Measurements from ENCODE around the gene HOXD4.

The HOXD4 gene

DNA sequence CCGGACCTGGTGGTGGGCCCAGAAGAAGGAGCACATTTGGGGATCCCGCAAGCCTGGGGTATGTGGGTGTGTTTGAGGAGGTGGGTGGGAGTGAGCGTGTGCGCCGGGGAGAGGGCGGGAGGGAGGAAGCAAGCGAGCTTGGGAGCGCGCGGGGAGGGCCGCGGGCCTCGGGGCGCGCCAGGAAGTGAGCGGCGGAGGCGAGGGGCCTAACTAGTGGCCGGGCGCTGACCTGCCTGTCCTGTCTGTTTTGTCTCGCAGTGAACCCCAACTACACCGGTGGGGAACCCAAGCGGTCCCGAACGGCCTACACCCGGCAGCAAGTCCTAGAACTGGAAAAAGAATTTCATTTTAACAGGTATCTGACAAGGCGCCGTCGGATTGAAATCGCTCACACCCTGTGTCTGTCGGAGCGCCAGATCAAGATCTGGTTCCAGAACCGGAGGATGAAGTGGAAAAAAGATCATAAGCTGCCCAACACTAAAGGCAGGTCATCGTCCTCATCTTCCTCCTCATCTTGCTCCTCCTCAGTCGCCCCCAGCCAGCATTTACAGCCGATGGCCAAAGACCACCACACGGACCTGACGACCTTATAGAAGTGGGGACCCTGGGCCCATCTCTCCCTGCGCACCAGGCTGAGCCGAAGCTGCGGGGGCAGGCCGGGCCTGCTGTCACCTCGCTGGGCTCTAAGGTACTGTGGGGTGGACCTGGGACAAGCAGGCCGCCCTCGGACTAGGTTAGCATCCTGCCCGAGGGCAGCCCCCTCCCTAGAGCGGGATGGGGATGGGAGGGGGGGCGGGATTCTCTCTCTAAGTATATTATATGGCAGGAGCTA lies 1.2 kb downstream of the HOXD4 start:
- peaks cover 2% of the 10 kb centered on the region for H3K36me3 Mint-ChIP-seq (ENCODE audit: low read depth)
- H3K27me3 Mint-ChIP-seq (ENCODE audit: low read depth), result peaks cover 91% of the 10 kb centered on the region
- H3K4me1 Mint-ChIP-seq (ENCODE audit: low read depth), result peaks cover 2% of the 10 kb centered on the region
- no peak overlapping the region for H3K27ac Mint-ChIP-seq
- no peak overlapping the region for H3K4me3 Mint-ChIP-seq
- no peaks in the 10 kb centered on the region for H3K9me3 Mint-ChIP-seq

DNA sequence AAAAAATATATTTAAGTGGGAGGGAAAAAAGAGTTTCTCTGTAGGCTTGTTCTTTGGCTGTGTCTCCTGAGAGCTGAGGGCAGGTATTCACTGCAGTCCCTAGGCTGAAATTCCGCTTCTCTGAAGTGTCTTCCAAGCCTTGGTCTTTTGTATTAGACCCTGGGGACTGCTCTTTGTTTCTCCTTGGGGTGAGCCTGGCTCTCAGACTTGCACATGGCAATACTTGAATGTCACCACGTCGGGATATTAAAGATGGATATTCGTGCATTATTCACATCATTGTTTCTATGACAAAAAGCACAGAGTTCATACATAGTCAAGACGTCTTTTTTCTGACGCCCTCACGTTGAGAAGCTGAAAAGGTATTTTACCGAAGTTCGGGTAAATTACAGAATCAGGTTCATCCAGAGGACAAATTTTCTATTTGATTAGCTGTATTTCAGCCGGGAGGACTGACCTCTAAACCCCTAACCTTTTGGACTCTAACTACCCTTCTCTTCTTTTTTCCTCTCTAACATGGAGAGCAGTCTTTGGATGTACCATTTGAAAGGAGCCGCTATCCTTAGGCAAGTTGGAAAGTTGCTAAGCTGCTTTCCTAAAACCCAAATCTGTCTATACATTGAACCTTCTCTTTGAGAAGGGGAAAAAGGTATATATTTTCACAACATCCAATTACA lies 3.4 kb downstream of the HOXD4 start:
- Mint-ChIP-seq H3K36me3 (ENCODE audit: low read depth) (peaks cover 4% of the 10 kb centered on the region), H3K4me3 (no peak overlapping the region), H3K4me1 (ENCODE audit: low read depth) (peaks cover 2% of the 10 kb centered on the region), H3K9me3 (no peaks in the 10 kb centered on the region), H3K27ac (no peak overlapping the region), H3K27me3 (ENCODE audit: low read depth) (peaks cover 90% of the 10 kb centered on the region)

DNA sequence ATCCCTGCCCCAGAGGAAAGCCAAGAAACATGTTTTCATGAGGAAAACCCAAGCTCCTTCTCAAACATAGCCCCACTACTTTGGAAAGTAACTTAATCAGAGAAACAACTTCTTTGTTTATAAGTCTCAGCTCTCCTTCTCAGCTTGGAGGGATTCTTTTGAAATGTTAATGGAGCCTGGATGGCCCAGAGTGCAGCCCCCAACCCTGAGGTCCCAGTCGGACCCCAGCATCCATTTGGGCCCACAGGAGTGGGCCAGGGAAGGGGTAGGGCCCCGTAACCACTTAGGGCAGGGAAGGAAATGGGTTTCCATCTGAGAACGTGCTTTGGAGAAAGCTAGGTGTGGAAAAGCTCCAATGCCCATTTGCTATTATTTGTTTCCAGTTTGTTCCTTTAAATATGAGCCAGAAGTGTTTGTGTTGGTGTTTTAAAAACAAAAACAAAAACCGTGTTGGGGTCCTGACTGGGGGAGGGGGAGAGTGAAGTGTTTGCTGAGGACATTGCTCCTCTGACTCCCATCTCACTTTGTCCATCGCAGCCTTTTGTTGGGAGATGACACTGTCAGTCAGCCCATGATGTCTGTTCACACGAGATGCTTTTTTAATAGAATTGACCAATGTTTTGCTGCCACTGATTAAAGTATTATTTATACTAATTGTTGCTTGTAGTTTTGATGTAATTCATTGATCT lies 4.2 kb downstream of the HOXD4 start:
- H3K36me3 Mint-ChIP-seq (ENCODE audit: low read depth), result peaks cover 4% of the 10 kb centered on the region
- H3K27ac Mint-ChIP-seq, result no peak overlapping the region
- H3K4me1 Mint-ChIP-seq (ENCODE audit: low read depth), result peaks cover 2% of the 10 kb centered on the region
- H3K4me3 Mint-ChIP-seq, result no peak overlapping the region
- H3K27me3 Mint-ChIP-seq (ENCODE audit: low read depth), result peaks cover 88% of the 10 kb centered on the region
- H3K9me3 Mint-ChIP-seq, result no peaks in the 10 kb centered on the region

DNA sequence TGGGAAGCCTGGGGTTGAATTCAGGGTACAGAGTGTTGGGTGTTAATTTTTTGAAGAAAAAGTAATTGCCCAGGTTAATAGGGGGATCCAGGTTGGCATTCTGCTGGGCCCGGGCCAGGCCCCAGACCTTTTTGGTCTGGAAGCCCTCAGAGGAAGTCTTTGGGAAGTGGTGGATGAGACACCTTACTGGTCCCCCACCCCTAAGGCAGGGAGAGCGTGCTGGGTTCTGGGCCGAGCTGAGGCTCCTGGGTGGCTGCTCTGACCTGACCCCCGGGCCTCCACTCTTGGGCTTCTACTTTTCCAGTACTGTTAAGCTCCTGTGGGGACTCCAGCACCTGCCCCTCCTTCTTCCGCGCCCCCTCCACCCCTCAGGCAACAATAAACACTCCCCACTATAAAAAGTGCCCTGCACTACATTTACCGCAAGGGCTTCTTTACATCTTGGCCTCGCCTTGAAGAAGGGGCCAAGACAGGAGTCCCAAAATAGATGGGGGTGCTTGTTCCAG lies 5.0 kb downstream of the HOXD4 start:
- Mint-ChIP-seq H3K4me1 (ENCODE audit: low read depth) (peaks cover 2% of the 10 kb centered on the region), H3K4me3 (no peak overlapping the region), H3K9me3 (no peaks in the 10 kb centered on the region), H3K27me3 (ENCODE audit: low read depth) (peaks cover 88% of the 10 kb centered on the region), H3K36me3 (ENCODE audit: low read depth) (peaks cover 6% of the 10 kb centered on the region), H3K27ac (no peak overlapping the region)

DNA sequence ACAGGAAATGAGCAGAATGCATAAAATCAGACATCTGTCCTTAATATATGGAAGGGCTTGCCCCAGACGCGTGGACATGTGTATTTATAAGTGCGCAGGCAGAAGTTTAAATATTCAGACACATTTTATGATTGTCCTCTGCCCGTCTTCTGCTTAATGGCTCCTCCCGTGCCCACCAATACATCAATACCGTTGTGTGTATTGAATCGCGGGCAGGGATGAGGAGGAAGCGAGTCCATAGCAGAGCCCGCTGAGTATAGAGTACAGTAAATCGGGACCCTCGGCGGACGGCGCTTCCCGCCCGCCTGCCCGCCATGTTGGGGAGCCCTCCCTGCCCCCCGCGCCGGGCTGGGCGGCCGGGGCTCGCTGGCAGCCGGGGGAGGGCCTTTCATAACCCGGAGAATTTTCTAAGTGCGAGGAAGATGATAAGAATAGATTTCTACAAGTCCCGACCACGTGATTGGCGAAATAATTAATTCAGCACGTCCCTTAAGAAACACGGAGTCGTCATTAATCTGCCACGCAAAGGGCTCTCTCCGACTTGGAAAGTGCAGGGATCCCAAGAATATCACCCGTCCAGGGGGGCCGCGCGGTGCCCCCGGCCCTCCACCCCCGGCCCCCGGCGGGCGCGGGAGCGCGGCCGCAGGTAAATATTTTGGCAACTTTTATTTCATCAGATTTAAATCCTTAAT lies 5.6 kb downstream of the HOXD4 start, which contains the start of gene HOXD3:
TSS of gene HOXD3 (plus strand) at position 501 of the 692 bp plus-strand sequence. CDS start 11,808 bp downstream, outside the sequence.
- Mint-ChIP-seq H3K9me3 (no peaks in the 10 kb centered on the region), H3K27me3 (ENCODE audit: low read depth) (peaks cover 91% of the 10 kb centered on the region), H3K4me3 (peak within 1 kb of the TSS; percentile 38), H3K4me1 (ENCODE audit: low read depth) (peaks cover 2% of the 10 kb centered on the region), H3K36me3 (ENCODE audit: low read depth) (peaks cover 6% of the 10 kb centered on the region), H3K27ac (peak within 1 kb of the TSS; percentile 57)

DNA sequence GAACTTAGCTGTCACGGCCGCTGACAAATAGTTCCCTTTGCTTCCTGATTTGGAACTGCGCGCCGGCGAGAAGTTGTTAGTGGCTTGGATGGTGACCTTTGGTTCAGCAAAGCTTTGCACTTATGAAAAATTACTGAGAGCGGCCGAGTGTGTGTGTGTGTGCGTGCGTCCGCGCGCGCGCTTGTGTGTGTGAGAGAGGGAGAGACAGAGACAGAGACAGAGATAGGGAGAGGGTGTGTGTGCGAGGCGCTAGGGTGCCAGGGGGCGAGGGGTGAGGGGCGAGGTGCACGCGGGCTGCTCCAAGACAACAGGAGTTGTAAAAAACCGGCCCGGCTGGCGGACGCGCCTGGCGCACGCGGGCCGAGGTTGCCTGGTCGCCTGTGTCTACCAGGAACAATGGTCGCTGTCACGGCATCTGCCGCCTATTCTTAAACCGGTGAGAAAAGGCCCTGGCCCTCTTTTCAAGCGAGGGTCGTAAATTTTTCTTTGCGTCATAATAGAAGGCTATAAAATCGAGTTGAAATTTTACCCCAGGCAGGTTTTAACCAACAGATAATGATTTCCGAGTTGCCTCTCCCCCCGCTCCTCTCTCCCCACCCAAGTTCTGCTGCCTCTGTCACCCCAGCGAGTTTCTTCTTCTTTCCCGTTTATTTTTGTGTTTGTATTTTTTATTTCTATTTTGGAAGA lies 6.3 kb downstream of the HOXD4 start:
- Mint-ChIP-seq H3K36me3 (ENCODE audit: low read depth) (peaks cover 6% of the 10 kb centered on the region), H3K27me3 (ENCODE audit: low read depth) (peaks cover 93% of the 10 kb centered on the region), H3K4me3 (peak overlapping the region; percentile 38), H3K4me1 (ENCODE audit: low read depth) (peaks cover 2% of the 10 kb centered on the region), H3K9me3 (no peaks in the 10 kb centered on the region), H3K27ac (peak overlapping the region; percentile 57)

DNA sequence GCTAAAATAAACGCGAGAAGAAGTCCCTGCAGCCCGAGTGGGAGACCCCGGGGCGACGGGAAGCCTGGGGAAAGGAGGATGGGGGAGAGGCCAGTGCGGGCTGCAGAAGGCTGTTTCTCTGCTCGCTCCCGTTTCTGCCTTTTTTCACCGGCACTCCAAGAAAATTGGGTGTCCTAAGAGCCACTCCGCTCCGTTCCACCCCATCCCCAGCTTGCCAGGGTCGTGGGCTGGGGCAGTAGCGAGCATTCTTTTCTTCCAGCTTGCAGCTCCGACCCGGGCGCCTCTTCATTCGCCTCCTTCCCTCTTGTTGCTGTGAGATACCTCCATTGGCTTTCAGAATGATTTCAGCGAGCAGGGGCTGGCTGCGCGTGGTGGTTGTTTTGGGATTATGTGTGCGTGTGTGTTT lies 6.8 kb downstream of the HOXD4 start:
- Mint-ChIP-seq H3K27ac (peak overlapping the region; percentile 50), H3K9me3 (no peaks in the 10 kb centered on the region), H3K4me3 (no peak overlapping the region), H3K4me1 (ENCODE audit: low read depth) (peaks cover 2% of the 10 kb centered on the region), H3K36me3 (ENCODE audit: low read depth) (peaks cover 6% of the 10 kb centered on the region), H3K27me3 (ENCODE audit: low read depth) (peaks cover 92% of the 10 kb centered on the region)

DNA sequence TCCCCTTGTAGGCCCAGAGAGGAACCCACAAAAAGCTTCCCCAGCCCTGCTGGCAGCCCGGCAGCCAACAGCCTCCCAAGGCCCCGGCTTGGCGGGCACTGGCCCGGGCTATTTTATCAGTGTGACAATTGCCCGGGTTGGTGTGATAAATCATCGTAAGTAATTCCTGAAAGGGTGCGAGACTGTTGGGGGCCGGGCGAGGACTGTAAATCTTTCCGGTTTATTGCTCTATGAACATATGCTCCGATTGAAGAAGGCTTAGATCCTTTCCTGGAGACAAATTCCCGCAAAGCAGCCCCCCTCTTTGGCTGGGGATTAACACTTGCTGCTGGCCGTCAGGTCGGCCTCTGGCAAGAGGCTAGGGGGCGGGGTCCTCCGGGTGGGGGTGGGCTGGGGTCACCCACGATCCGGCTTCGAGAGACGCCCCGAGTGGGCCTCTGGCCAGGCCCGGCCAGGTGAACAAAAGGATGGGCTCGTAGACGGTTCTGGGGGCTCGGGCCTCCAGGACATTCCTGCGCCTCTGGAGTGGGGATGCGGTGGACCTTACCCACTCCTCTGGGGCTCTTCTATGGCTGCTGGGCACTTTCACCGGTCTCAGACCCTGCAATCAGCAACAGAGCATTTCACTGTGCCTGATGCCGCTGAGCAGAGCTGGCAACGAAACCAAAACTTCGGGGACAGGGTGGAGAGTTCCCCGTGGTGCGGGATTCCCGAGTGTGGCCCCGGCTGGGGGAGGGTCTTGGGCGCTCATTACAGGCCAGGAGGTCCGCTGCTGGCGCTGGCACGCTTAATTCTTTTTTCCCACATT lies 7.7 kb downstream of the HOXD4 start:
- H3K4me1 Mint-ChIP-seq (ENCODE audit: low read depth), result peaks cover 2% of the 10 kb centered on the region
- peaks cover 6% of the 10 kb centered on the region for H3K36me3 Mint-ChIP-seq (ENCODE audit: low read depth)
- H3K9me3 Mint-ChIP-seq, result peaks cover under 1% of the 10 kb centered on the region
- peaks cover 92% of the 10 kb centered on the region for H3K27me3 Mint-ChIP-seq (ENCODE audit: low read depth)
- H3K27ac Mint-ChIP-seq, result no peak overlapping the region
- H3K4me3 Mint-ChIP-seq, result no peak overlapping the region

DNA sequence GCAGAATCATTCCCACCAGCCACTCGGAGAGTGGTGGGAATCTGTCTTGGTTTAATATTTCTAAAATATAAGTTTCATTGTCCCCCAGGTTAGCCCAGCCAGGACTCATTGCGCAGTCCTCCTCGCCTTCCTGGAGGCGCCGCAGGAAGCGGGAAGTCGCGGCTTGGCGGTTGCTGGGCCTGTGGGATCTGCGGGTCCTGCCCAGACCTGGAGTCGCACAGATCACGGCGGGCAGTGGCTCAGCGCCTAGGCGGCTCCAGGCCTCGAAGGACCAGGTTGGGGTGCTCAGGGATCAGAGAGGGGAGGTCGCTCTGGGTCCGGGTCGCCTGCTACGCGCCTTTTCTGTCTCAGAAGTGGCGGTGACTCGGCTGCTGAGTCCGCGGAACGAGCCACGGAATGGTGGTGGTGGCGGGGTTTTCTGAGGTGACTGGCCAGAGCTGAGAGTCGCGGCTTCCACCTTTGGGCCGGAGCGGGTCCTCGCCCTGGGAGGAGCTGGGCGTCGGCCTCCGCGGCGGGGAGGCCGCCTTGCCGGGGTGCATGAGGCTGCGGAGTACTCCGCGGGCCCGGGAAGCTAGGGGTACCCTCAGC lies 8.4 kb downstream of the HOXD4 start:
- Mint-ChIP-seq H3K4me1 (ENCODE audit: low read depth) (peaks cover 2% of the 10 kb centered on the region), H3K36me3 (ENCODE audit: low read depth) (peaks cover 6% of the 10 kb centered on the region), H3K27me3 (ENCODE audit: low read depth) (peaks cover 92% of the 10 kb centered on the region), H3K9me3 (peaks cover 3% of the 10 kb centered on the region), H3K4me3 (no peak overlapping the region), H3K27ac (no peak overlapping the region)

DNA sequence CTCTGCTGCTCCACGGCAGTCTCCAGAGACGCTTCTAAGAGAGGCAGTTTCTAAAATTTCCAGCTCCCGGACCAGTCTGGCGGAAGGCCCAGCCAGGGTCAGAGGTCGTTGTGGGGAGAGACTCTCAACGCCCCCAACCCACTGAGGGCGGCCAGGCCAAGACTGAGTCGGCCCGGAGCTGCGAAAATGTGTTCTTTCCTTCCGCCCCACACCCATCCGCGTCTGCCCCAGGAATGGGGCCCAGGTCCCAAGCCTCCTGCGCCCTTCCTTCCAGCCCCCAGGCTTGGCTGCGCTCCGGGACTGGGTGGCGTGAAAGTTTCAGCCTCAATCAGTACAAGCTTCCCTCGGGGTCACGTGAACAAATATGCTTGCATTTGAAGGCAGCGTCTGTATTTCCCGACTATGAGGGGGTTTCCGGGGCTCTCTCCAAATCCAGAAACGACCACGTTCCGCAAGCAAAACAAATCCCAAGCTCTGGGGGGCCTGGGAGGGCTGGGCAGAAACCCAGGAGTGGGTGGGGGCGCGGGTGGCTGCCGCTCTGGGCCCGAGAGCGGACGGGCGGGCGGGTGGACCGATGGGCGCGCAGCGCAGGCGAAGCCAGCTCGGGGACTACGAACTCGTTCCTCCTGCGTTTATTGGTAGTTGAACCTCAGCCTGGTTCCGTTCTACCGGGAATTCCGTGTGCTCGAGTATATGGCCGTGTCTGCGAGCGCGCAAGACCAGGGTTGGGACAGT lies 9.1 kb downstream of the HOXD4 start:
- peaks cover 2% of the 10 kb centered on the region for H3K4me1 Mint-ChIP-seq (ENCODE audit: low read depth)
- no peak overlapping the region for H3K27ac Mint-ChIP-seq
- H3K9me3 Mint-ChIP-seq, result peaks cover 3% of the 10 kb centered on the region
- H3K4me3 Mint-ChIP-seq, result no peak overlapping the region
- peaks cover 6% of the 10 kb centered on the region for H3K36me3 Mint-ChIP-seq (ENCODE audit: low read depth)
- peaks cover 92% of the 10 kb centered on the region for H3K27me3 Mint-ChIP-seq (ENCODE audit: low read depth)

DNA sequence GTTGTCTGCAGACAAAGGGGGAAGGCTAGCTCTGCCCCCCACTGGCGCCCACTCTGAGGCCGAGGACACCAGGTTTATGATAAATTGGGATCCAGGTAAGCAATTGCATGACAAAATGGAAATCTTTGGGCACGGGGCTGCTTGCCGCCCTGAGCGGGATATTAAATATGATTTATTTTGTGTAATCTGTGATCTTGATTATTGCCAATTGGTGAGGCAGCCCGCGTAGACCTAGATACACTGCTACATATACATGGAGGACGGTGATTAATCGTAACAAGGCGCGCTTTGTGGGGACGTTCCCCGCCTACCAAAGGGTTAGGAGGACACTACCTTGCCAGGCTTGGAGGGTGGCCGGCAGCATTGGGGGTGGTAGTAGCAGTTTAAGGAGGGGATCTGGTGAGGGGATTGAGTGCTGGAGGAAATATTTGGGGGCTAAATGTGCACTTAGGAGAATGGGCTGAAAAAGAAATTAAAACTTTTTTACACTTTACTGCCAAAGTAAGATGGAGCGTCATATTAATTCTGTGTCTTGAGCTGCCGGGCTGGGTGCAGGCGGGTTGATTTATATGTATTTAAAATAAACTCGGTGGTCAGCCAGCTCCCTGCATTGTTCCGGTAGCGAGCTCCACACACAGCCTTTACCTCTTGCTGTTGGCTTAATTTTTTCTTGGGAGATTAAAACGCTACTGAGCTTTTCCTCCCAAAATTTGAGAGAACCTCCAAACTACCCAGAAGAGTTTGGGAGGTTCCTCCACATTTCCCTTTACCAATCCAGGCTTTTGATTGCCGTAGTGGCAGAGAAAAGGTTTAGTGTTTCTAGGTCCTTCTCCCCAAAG lies 9.9 kb downstream of the HOXD4 start:
- no peak overlapping the region for H3K4me3 Mint-ChIP-seq

More for the DNA sequence above, 9.9 kb downstream of the HOXD4 start:
- Mint-ChIP-seq H3K27me3 (ENCODE audit: low read depth) (peaks cover 92% of the 10 kb centered on the region), H3K27ac (peak overlapping the region; percentile 65), H3K4me1 (ENCODE audit: low read depth) (peaks cover 2% of the 10 kb centered on the region), H3K9me3 (peaks cover 3% of the 10 kb centered on the region), H3K36me3 (ENCODE audit: low read depth) (peaks cover 6% of the 10 kb centered on the region)
